Prostate gland (tissue), 2 donors: ENCODE measurements around the gene CREB5.

ENCODE experiments used
- POLR2A ChIP-seq: fragments of 450-650 bp; IDR thresholded peaks from one replicate; pipeline ENCODE4 v1.6.1; 2016; ENCODE audit warnings: antibody characterized with exemption, mild to moderate bottlenecking
- TF ChIP-seq, protein P1 (sequence below), 4 experiments: fragments of 200-600 bp in 2 of 4; fragments of 450-650 bp in 2 of 4; sonication (generic) in 2 of 4; IDR thresholded peaks; 1 replicate in 3 of 4; 2 replicates in 1 of 4; pipeline ENCODE4 v1.5.1; 2016 to 2019; ENCODE audit warnings: antibody characterized with exemption in 4 of 4, mild to moderate bottlenecking in 2 of 4, moderate library complexity in 2 of 4

DNA sequence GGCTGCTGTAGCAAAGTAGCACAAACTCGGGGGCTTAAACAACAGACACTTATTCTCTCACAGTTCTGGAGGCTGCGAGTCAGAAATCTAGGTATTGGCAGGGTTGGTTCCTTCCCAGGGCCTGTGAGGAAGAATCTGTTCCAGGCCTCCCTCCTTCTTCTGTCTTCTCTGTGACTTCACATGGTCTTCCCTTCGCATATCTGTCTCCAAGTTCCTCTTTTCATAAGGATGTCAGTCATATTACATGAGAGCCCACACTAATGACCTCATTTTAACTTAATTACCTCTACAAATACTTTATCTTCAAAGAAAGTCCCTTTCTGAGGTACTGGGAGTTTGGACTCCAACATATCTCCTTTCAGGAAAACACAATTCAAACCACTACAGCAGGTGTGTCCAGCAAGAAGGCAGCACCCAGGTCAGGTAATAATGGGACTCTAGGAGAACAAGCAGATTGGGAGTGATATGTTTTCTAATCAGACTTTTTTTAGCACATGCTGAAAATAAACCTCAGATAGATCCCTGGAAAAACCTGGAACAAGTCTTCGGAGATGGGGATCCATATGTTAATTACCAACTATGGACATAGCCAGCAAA, 11.7 kb downstream of the CREB5 start:
- TF ChIP-seq, protein P1, sequence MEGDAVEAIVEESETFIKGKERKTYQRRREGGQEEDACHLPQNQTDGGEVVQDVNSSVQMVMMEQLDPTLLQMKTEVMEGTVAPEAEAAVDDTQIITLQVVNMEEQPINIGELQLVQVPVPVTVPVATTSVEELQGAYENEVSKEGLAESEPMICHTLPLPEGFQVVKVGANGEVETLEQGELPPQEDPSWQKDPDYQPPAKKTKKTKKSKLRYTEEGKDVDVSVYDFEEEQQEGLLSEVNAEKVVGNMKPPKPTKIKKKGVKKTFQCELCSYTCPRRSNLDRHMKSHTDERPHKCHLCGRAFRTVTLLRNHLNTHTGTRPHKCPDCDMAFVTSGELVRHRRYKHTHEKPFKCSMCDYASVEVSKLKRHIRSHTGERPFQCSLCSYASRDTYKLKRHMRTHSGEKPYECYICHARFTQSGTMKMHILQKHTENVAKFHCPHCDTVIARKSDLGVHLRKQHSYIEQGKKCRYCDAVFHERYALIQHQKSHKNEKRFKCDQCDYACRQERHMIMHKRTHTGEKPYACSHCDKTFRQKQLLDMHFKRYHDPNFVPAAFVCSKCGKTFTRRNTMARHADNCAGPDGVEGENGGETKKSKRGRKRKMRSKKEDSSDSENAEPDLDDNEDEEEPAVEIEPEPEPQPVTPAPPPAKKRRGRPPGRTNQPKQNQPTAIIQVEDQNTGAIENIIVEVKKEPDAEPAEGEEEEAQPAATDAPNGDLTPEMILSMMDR (IDR thresholded peaks at IDR 0.05) = no peak
- TF ChIP-seq POLR2A = no peak
